Measurements from ENCODE around the gene KIF2C. TPM values are rescaled to one million over a fixed set of nuclear protein-coding genes. Genes with fewer than 3 reads are reported as not detected.
"Not testable (repeated sequence)": the region's sequence is repeated elsewhere in the genome, so short reads cannot be mapped to it uniquely, and the experiment has no call there.

Gene KIF2C
- total RNA-seq, 1 experiment from 2014 or later = 117 TPM

GRCh38 chr1:44719318-44719717, 20.3 kb upstream of the KIF2C start:
- no peak for DNase-seq (ENCODE audit: low read depth)

- DNase-seq (ENCODE audit: low read depth) = peak; percentile 44
Observed at GRCh38 chr1:44720281-44720680, 19.4 kb upstream of the KIF2C start.

- DNase-seq (ENCODE audit: low read depth) = peak; percentile 99
Observed at GRCh38 chr1:44721485-44722361, 17.9 kb upstream of the KIF2C start.

- no peak for DNase-seq (ENCODE audit: low read depth)
Observed at GRCh38 chr1:44723064-44723463, 16.6 kb upstream of the KIF2C start.

- no peak for DNase-seq (ENCODE audit: low read depth)
Observed at GRCh38 chr1:44723496-44724295, 15.9 kb upstream of the KIF2C start.

GRCh38 chr1:44724296-44724954, 15.2 kb upstream of the KIF2C start:
- DNase-seq (ENCODE audit: low read depth) = no peak

- DNase-seq (ENCODE audit: low read depth) = no peak
Observed at GRCh38 chr1:44724955-44725698, 14.5 kb upstream of the KIF2C start.

- DNase-seq (ENCODE audit: low read depth) = peak; percentile 95
Observed at GRCh38 chr1:44730741-44731512, 8.7 kb upstream of the KIF2C start, which contains the start of gene RNU5D-1. RNU5D-1 (minus strand) TSS chr1:44731170.

GRCh38 chr1:44733365-44733764, 6.3 kb upstream of the KIF2C start:
- peak; percentile 56 for DNase-seq (ENCODE audit: low read depth)

GRCh38 chr1:44733784-44734183, 5.9 kb upstream of the KIF2C start:
- no peak for DNase-seq (ENCODE audit: low read depth)

- DNase-seq (ENCODE audit: low read depth) = no peak
Observed at GRCh38 chr1:44735992-44736391, 3.6 kb upstream of the KIF2C start.

GRCh38 chr1:44738953-44739306, 707 bp upstream of the KIF2C start:
- not testable (repeated sequence) for DNase-seq (ENCODE audit: low read depth)

GRCh38 chr1:44740179-44740617, 561 bp downstream of the KIF2C start:
- DNase-seq (ENCODE audit: low read depth) = no peak

- DNase-seq (ENCODE audit: low read depth) = no peak
Observed at GRCh38 chr1:44743211-44743610, 3.6 kb downstream of the KIF2C start.

GRCh38 chr1:44747878-44748277, 8.2 kb downstream of the KIF2C start:
- no peak for DNase-seq (ENCODE audit: low read depth)

GRCh38 chr1:44757420-44757819, 17.8 kb downstream of the KIF2C start:
- no peak for DNase-seq (ENCODE audit: low read depth)

GRCh38 chr1:44759077-44759476, 19.4 kb downstream of the KIF2C start:
- no peak for DNase-seq (ENCODE audit: low read depth)

GRCh38 chr1:44760876-44761275, 21.2 kb downstream of the KIF2C start:
- no peak for DNase-seq (ENCODE audit: low read depth)

GRCh38 chr1:44766421-44766820, 26.8 kb downstream of the KIF2C start:
- DNase-seq (ENCODE audit: low read depth) = not testable (repeated sequence)

- DNase-seq (ENCODE audit: low read depth) = peak; percentile 96
Observed at GRCh38 chr1:44775078-44775929, 35.7 kb downstream of the KIF2C start, which contains the start of gene RPS8. RPS8 (plus strand) TSS chr1:44775540; CDS start chr1:44775597, 57 bp downstream.

Data from Daoy (cell line).